Measurements from ENCODE around the gene ASXL1. TPM values are rescaled to one million over a fixed set of nuclear protein-coding genes. Genes with fewer than 3 reads are reported as not detected.
"Not testable (repeated sequence)": the region's sequence is repeated elsewhere in the genome, so short reads cannot be mapped to it uniquely, and the experiment has no call there.

Gene ASXL1
- total RNA-seq, 1 experiment from 2014 or later: 39.8 TPM

GRCh38 chr20:32332614-32333013 is 25.5 kb upstream of the ASXL1 start:
- no peak for DNase-seq
- Histone ChIP-seq H3K27me3 (no peaks in the 10 kb centered on the region), H3K9me3 (no peaks in the 10 kb centered on the region), H3K4me3 (no peak overlapping the region), H3K36me3 (peaks cover 23% of the 10 kb centered on the region)

GRCh38 chr20:32333181-32333987 is 24.7 kb upstream of the ASXL1 start:
- no peaks in the 10 kb centered on the region for H3K9me3 ChIP-seq
- H3K4me3 ChIP-seq: no peak overlapping the region
- no peaks in the 10 kb centered on the region for H3K27me3 ChIP-seq
- H3K36me3 ChIP-seq: peaks cover 23% of the 10 kb centered on the region
- no peak for DNase-seq

- H3K9me3 ChIP-seq: no peaks in the 10 kb centered on the region
- no peak overlapping the region for H3K4me3 ChIP-seq
- no peaks in the 10 kb centered on the region for H3K27me3 ChIP-seq
- peaks cover 23% of the 10 kb centered on the region for H3K36me3 ChIP-seq
- DNase-seq: no peak
Measured at GRCh38 chr20:32333988-32334885, 23.9 kb upstream of the ASXL1 start.

DNA sequence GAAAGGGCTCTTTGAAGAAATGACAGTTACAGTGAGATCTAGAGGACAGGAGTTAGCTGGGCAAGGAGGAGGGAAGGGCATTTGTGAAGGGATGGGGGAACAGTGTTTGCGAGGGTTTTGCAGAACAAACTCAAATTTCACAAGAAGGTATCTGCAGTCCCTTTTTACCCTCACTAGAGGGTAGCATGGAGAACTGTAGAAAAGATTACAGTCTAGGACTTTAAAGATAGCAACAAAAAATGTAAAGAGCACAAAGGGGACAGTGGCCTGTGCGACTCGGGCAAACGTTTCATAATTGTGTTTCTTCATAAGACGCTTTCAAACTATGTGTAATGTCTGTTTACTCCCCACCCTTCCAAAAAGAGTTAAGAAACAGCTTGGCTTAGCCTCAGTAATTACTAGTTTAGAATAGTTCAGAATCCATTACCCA is 21.2 kb upstream of the ASXL1 start:
- Histone ChIP-seq H3K9me3 (no peaks in the 10 kb centered on the region), H3K4me3 (no peak overlapping the region), H3K27me3 (no peaks in the 10 kb centered on the region), H3K36me3 (peaks cover 11% of the 10 kb centered on the region)
- DNase-seq: no peak

DNA sequence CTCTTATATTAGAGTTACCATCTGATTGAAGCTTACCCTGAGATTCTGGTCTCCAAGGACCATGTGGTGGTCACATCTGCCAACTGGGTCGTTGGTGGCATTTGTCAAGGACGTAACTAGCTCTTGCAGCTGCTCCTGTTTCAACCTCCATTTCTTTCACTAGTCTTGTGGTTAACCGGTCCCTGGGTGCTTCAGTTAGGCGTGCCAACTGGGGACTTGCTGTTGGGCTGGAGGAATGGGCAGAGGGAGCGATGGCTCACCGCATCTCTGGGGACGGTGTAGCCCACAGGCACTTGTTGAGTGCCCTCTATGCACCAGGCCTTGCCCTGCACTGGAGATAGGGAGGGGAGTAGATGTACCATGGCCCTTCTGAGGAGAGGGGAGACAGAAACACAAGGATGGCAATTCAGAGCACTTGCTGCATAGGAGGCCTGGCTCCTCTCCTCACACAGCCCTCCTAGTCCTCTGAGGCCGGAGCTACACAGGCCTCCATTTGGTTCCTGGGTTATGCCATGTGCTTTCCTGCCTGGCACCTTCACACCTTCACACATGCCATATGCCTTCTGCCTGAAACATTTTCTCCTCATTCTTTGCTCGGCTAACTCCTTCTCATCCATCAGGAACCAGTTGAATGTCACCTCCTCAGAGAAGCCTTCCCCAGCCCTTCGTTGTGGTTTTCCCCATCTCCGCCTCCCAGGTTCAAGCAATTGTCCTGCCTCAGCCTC is 20.0 kb upstream of the ASXL1 start:
- Histone ChIP-seq H3K4me3 (no peak overlapping the region), H3K36me3 (peaks cover 7% of the 10 kb centered on the region), H3K27me3 (no peaks in the 10 kb centered on the region), H3K9me3 (no peaks in the 10 kb centered on the region)
- DNase-seq: no peak

GRCh38 chr20:32338665-32339064 is 19.5 kb upstream of the ASXL1 start:
- no peak for DNase-seq

GRCh38 chr20:32339116-32339515 is 19.0 kb upstream of the ASXL1 start:
- no peaks in the 10 kb centered on the region for H3K27me3 ChIP-seq
- H3K36me3 ChIP-seq: peaks cover 5% of the 10 kb centered on the region; the same call in 1 of the 2 replicates
- H3K4me3 ChIP-seq: no peak overlapping the region
- H3K9me3 ChIP-seq: no peaks in the 10 kb centered on the region
- peak; percentile 31 for DNase-seq

More at GRCh38 chr20:32338665-32339064, 19.5 kb upstream of the ASXL1 start:
- H3K9me3 ChIP-seq: no peaks in the 10 kb centered on the region
- no peak overlapping the region for H3K4me3 ChIP-seq
- H3K27me3 ChIP-seq: no peaks in the 10 kb centered on the region
- peaks cover 7% of the 10 kb centered on the region for H3K36me3 ChIP-seq

GRCh38 chr20:32341053-32341452 is 17.1 kb upstream of the ASXL1 start:
- DNase-seq, H3K27me3 ChIP-seq, H3K9me3 ChIP-seq, H3K36me3 ChIP-seq, H3K4me3 ChIP-seq: not testable (repeated sequence)

- Histone ChIP-seq H3K27me3 (no peaks in the 10 kb centered on the region), H3K36me3 (no peaks in the 10 kb centered on the region), H3K4me3 (no peak overlapping the region), H3K9me3 (no peaks in the 10 kb centered on the region)
- peak; percentile 50 for DNase-seq
Measured at GRCh38 chr20:32343439-32343838, 14.7 kb upstream of the ASXL1 start.

- no peaks in the 10 kb centered on the region for H3K36me3 ChIP-seq
- H3K27me3 ChIP-seq: no peaks in the 10 kb centered on the region
- no peak overlapping the region for H3K4me3 ChIP-seq
- no peaks in the 10 kb centered on the region for H3K9me3 ChIP-seq
- DNase-seq: no peak
Measured at GRCh38 chr20:32344835-32345506, 13.2 kb upstream of the ASXL1 start.

DNA sequence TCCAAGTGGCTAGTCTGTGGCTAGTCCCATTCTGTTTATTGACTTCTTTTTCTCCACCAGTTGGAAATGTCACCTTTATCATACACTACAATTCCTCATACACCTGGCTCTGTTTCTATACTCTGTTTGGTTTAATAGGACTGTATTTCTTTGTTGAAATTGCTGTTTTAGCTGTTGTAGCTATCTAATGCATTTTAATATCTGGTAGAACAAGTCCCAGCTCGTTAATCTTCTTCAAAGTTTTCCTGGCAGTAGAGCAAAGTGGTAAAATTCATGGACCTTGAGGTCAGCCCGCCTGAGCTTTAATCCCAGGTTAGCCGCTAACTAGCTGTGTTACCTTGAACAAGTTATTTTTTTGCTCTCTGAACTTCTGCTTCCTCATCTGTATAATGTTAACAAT is 9.9 kb upstream of the ASXL1 start:
- DNase-seq: no peak
- H3K27me3 ChIP-seq: no peaks in the 10 kb centered on the region
- no peak overlapping the region for H3K4me3 ChIP-seq
- H3K9me3 ChIP-seq: no peaks in the 10 kb centered on the region
- no peaks in the 10 kb centered on the region for H3K36me3 ChIP-seq

DNA sequence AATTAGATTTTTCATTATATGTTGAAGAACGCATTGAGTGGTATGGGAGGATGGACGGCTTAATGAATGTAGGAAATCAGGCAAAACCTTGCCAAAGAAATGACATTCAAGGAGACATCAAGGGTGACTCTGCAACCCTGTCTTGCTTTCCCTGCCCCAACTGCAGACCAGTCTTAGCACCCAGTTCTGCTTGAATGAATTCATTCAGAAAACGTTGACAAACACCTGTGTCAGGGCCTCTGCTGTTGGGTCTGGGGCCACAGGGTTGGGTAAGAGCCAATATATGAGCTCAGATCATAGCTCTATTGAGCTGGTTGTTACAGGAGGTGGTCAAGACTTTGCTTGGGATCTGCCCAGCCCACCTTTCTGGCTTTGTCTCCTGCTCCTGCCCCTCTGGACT is 7.7 kb upstream of the ASXL1 start:
- no peak for DNase-seq
- Histone ChIP-seq H3K9me3 (no peaks in the 10 kb centered on the region), H3K36me3 (no peaks in the 10 kb centered on the region), H3K27me3 (no peaks in the 10 kb centered on the region), H3K4me3 (no peak overlapping the region)

DNA sequence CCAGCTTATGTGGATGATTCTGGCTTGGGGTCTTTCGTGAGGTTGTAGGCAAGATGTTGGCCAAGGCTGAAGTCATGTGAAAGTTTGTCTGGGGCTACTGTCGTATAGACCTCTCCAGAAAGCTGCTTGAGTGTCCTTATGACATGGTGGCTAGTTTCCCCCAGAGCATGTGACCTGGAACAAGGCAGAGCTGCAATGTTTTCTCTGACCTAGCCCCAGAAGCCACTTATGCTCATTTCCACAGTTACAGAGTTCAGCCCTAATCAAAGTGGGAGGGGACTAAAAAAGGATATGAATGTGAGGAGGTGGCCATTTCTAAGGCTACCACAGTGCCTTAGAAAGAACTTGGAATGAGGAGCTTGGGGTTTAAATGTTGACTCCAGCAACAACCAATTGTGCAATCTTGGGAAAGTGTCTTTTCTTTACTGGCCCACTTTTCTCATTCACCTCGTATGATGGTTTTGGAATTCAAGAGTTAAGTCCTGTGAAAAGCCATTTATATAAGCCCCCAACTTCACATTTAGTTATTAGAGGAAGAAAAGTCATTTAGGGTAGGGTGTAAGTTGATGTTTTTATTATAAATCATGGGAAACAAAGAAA is 5.9 kb upstream of the ASXL1 start:
- no peaks in the 10 kb centered on the region for H3K9me3 ChIP-seq
- H3K36me3 ChIP-seq: no peaks in the 10 kb centered on the region
- no peak for DNase-seq
- H3K27me3 ChIP-seq: no peaks in the 10 kb centered on the region
- H3K4me3 ChIP-seq: no peak overlapping the region

DNA sequence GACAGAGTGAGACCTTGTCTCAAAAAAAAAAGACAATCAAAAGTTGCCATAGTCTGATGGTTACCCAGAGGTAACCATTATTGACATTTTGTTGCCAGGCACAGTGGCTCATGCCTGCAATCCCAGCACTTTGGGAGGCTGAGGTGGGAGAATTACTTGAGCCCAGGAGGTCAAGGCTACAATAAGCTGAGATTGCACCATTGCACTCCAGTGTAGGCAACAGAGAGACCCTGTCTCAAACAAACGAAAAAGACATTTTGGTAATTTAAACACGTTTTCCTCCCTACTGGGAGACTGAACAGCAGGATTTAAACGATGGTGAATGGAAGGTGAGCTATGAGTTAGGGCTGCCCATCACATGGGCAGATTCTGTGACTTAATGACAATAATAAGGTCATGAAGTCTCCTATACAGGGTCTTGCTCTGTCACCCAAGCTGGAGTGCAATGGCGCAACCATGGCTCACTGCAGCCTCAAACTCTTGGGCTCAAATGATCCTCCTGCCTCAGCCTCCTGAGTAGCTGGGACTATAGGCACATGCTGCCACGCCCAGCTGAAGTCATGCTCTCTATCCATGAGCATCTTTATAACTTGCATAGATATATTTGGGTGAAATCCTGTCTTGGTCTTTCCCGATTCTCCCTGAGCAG is 4.2 kb upstream of the ASXL1 start:
- H3K27me3 ChIP-seq: no peaks in the 10 kb centered on the region

GRCh38 chr20:32354592-32355416 is 3.3 kb upstream of the ASXL1 start:
- no peaks in the 10 kb centered on the region for H3K27me3 ChIP-seq
- peak; percentile 48 for DNase-seq
- H3K4me3 ChIP-seq: no peak overlapping the region
- H3K9me3 ChIP-seq: no peaks in the 10 kb centered on the region
- H3K36me3 ChIP-seq: peaks cover 8% of the 10 kb centered on the region

More for the DNA sequence above, 4.2 kb upstream of the ASXL1 start:
- Histone ChIP-seq H3K36me3 (peaks cover under 1% of the 10 kb centered on the region; the same call in 1 of the 2 replicates), H3K9me3 (no peaks in the 10 kb centered on the region), H3K4me3 (no peak overlapping the region)
- DNase-seq: no peak

Data from MG63 (cell line).